NT2/D1 (cell line): ENCODE measurements around the gene ADGRD1.

Experiments used
- SUZ12 ChIP-seq: IDR thresholded peaks from 2 replicates; pipeline ENCODE4 v1.6.1; 2011; ENCODE audit not compliant: insufficient read length, insufficient read depth; ENCODE audit errors: extremely low read depth
- YY1 ChIP-seq: IDR thresholded peaks from 2 replicates; pipeline ENCODE4 v1.6.1; 2011; ENCODE audit not compliant: insufficient read length, insufficient read depth
- ZNF274 ChIP-seq: IDR thresholded peaks from 2 replicates; pipeline ENCODE4 v1.6.1; 2011; ENCODE audit warnings: mild to moderate bottlenecking, low read depth, low read length

DNA sequence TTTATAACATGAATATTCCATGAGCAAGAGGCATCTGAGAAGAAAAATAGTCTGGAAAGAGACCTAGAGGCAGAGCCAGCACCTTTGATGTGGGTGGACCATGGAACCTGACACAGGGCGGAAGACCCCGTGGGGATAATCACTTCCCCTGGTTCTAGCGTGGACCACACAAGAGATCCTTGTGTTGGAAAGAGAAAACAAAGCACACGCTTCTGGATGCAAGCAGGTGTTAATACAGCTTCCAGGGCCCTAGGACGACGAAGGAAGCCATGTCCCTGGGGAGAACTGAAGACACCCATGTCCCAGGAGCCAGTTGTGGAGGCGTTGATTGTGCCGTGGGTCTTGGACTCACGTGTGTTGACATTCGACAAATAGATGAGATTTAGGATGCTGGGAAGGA lies 102.9 kb downstream of the ADGRD1 start:
- no peak for TF ChIP-seq SUZ12
- TF ChIP-seq YY1 = no peak
- TF ChIP-seq ZNF274 = no peak
